Fibroblast of the aortic adventitia (primary cell): ENCODE measurements around the gene CFAP107. TPM values are rescaled to one million over a fixed set of nuclear protein-coding genes. Genes with fewer than 3 reads are reported as not detected.

Source experiments
- DNase-seq: peaks from one replicate; pipeline ENCODE4 v3.0.0-alpha.2; 2010; ENCODE audit warnings: low read depth
- H3K4me3 ChIP-seq: 2 replicates; pipeline ENCODE4 v1.5.1; 2011; ENCODE audit warnings: low read depth, mild to moderate bottlenecking, control low read depth, low read length, moderate library complexity
- CTCF ChIP-seq: IDR thresholded peaks from 2 replicates; pipeline ENCODE4 v1.5.1; 2011; ENCODE audit warnings: mild to moderate bottlenecking, low read length, control low read depth, inconsistent platforms; ENCODE audit not compliant: insufficient read depth
- total RNA-seq: library from RNA; depleted of rRNA; stranded (reverse); fragments of >200 nt; gene quantifications from 2 replicates; pipeline ENCODE4 v1.2.3, GENCODE V29; 2012; ENCODE audit warnings: low replicate concordance

The CFAP107 gene
- total RNA-seq, 1 donor: not detected

GRCh38 chr1:12798911-12799310 lies 52.9 kb downstream of the CFAP107 start:
- TF ChIP-seq CTCF: no peak
- H3K4me3 ChIP-seq: no peak overlapping the region
- no peak for DNase-seq

- H3K4me3 ChIP-seq: no peak overlapping the region
- no peak for TF ChIP-seq CTCF
- no peak for DNase-seq
Measured at GRCh38 chr1:12799730-12800129, 53.7 kb downstream of the CFAP107 start.

- no peak for DNase-seq
- H3K4me3 ChIP-seq: no peak overlapping the region
- no peak for TF ChIP-seq CTCF
Measured at GRCh38 chr1:12809933-12810332, 63.9 kb downstream of the CFAP107 start.

GRCh38 chr1:12810691-12811408 lies 64.8 kb downstream of the CFAP107 start:
- peak; percentile 54 for DNase-seq
- no peak for TF ChIP-seq CTCF
- no peak overlapping the region for H3K4me3 ChIP-seq

GRCh38 chr1:12811409-12811784 lies 65.4 kb downstream of the CFAP107 start:
- no peak overlapping the region for H3K4me3 ChIP-seq
- peak; percentile 6 for DNase-seq
- TF ChIP-seq CTCF: no peak

Other genes starting within 250 kb of the CFAP107 start
- 64.4 and 114 TPM in 2 replicates for gene DHRS3, start 128.0 kb upstream of the CFAP107 start, total RNA-seq
- not detected in 2 replicates for gene AADACL4, start 102.1 kb upstream of the CFAP107 start, total RNA-seq
- not detected in 2 replicates for gene AADACL3, start 30.1 kb upstream of the CFAP107 start, total RNA-seq
- not detected in 2 replicates for gene PRAMEF12, start 27.5 kb downstream of the CFAP107 start, total RNA-seq
- not detected in 2 replicates for gene PRAMEF1, start 45.2 kb downstream of the CFAP107 start, total RNA-seq
- gene PRAMEF11, start 85.2 kb downstream of the CFAP107 start, total RNA-seq: not detected in 2 replicates
- gene HNRNPCL1, start 102.5 kb downstream of the CFAP107 start, total RNA-seq: not detected in 2 replicates
- not detected in 2 replicates for gene PRAMEF2, start 110.9 kb downstream of the CFAP107 start, total RNA-seq
- not detected in 2 replicates for gene PRAMEF4, start 140.0 kb downstream of the CFAP107 start, total RNA-seq
- gene PRAMEF10, start 152.1 kb downstream of the CFAP107 start, total RNA-seq: not detected in 2 replicates
- gene PRAMEF7, start 170.4 kb downstream of the CFAP107 start, total RNA-seq: not detected in 2 replicates
- gene PRAMEF6, start 201.4 kb downstream of the CFAP107 start, total RNA-seq: not detected in 2 replicates